ENCODE results near the gene RMI2.

Gene RMI2

GRCh38 chr16:11389083-11389482 is 43.8 kb downstream of the RMI2 start:
- no peaks in the 10 kb centered on the region for H3K36me3 ChIP-seq (ENCODE audit: control insufficient read depth, insufficient read depth, low read length)
- no peak for TF ChIP-seq CTCF (IDR thresholded peaks at IDR 0.05; ENCODE audit: insufficient read depth, low read length, poor library complexity, severe bottlenecking)

GRCh38 chr16:11389631-11390565 is 44.6 kb downstream of the RMI2 start:
- no peak for TF ChIP-seq CTCF (IDR thresholded peaks at IDR 0.05; ENCODE audit: insufficient read depth, low read length, poor library complexity, severe bottlenecking)
- Histone ChIP-seq H3K27me3 (replicated peaks; ENCODE audit: control insufficient read depth, insufficient read depth, low read length) (no peaks in the 10 kb centered on the region; the same call in 1 of the 2 replicates), H3K4me3 (replicated peaks; ENCODE audit: low read depth, low read length) (no peak overlapping the region), H3K36me3 (ENCODE audit: control insufficient read depth, insufficient read depth, low read length) (no peaks in the 10 kb centered on the region)
- DNase-seq (ENCODE audit: extremely low read depth, insufficient read length) = no peak

More at GRCh38 chr16:11389083-11389482, 43.8 kb downstream of the RMI2 start:
- DNase-seq (ENCODE audit: extremely low read depth, insufficient read length) = no peak
- Histone ChIP-seq H3K27me3 (replicated peaks; ENCODE audit: control insufficient read depth, insufficient read depth, low read length) (no peaks in the 10 kb centered on the region; the same call in 1 of the 2 replicates), H3K4me3 (replicated peaks; ENCODE audit: low read depth, low read length) (no peak overlapping the region)

GRCh38 chr16:11390573-11391495 is 45.6 kb downstream of the RMI2 start:
- Histone ChIP-seq H3K4me3 (replicated peaks; ENCODE audit: low read depth, low read length) (no peak overlapping the region), H3K27me3 (replicated peaks; ENCODE audit: control insufficient read depth, insufficient read depth, low read length) (no peaks in the 10 kb centered on the region; the same call in 1 of the 2 replicates), H3K36me3 (ENCODE audit: control insufficient read depth, insufficient read depth, low read length) (no peaks in the 10 kb centered on the region)
- DNase-seq (ENCODE audit: extremely low read depth, insufficient read length) = no peak
- TF ChIP-seq CTCF (IDR thresholded peaks at IDR 0.05; ENCODE audit: insufficient read depth, low read length, poor library complexity, severe bottlenecking) = no peak

- no peaks in the 10 kb centered on the region; the same call in 1 of the 2 replicates for H3K27me3 ChIP-seq (replicated peaks; ENCODE audit: control insufficient read depth, insufficient read depth, low read length)
- no peak for DNase-seq (ENCODE audit: extremely low read depth, insufficient read length)
- no peak for TF ChIP-seq CTCF (IDR thresholded peaks at IDR 0.05; ENCODE audit: insufficient read depth, low read length, poor library complexity, severe bottlenecking)
Measured at GRCh38 chr16:11391576-11391975, 46.3 kb downstream of the RMI2 start.

GRCh38 chr16:11392041-11392581 is 46.9 kb downstream of the RMI2 start:
- no peak overlapping the region for H3K4me3 ChIP-seq (replicated peaks; ENCODE audit: low read depth, low read length)
- no peaks in the 10 kb centered on the region for H3K36me3 ChIP-seq (ENCODE audit: control insufficient read depth, insufficient read depth, low read length)
- no peak for DNase-seq (ENCODE audit: extremely low read depth, insufficient read length)
- TF ChIP-seq CTCF (IDR thresholded peaks at IDR 0.05; ENCODE audit: insufficient read depth, low read length, poor library complexity, severe bottlenecking) = no peak
- no peaks in the 10 kb centered on the region; the same call in 1 of the 2 replicates for H3K27me3 ChIP-seq (replicated peaks; ENCODE audit: control insufficient read depth, insufficient read depth, low read length)

More at GRCh38 chr16:11391576-11391975, 46.3 kb downstream of the RMI2 start:
- H3K36me3 ChIP-seq (ENCODE audit: control insufficient read depth, insufficient read depth, low read length) = no peaks in the 10 kb centered on the region
- no peak overlapping the region for H3K4me3 ChIP-seq (replicated peaks; ENCODE audit: low read depth, low read length)

Data from GM06990 (cell line).